Loucy (cell line): Measurements from ENCODE around the gene LRIG1.

Source experiments
- CTCF ChIP-seq: fragments of 200-600 bp; sonication (generic); conservative IDR thresholded peaks from 2 replicates; pipeline ENCODE4 v1.5.1; 2014; ENCODE audit warnings: mild to moderate bottlenecking, antibody characterized with exemption, low read length
- EZH2phosphoT487 ChIP-seq: fragments of 200-600 bp; IDR thresholded peaks from 2 replicates; pipeline ENCODE4 v1.6.1; 2018; ENCODE audit warnings: antibody characterized with exemption, mild to moderate bottlenecking, moderate library complexity, borderline replicate concordance

- TF ChIP-seq CTCF (no peak), EZH2phosphoT487 (no peak)
Measured at GRCh38 chr3:66405701-66406091, 95.1 kb downstream of the LRIG1 start.
